B cell (primary cell): ENCODE measurements around the gene TP53AIP1. TPM values are rescaled to one million over a fixed set of nuclear protein-coding genes. Genes with fewer than 3 reads are reported as not detected.

Source experiments
- ATAC-seq: fragments of 200-7000 bp; cut with Tn5 transposase; one replicate; pipeline ENCODE4 v1.10.0; 2021; ENCODE audit warnings: low read depth, mild to moderate bottlenecking, moderate number of reproducible peaks, moderate library complexity
- CTCF ChIA-PET: fragments of 350-600 bp; sonication (Branson Sonifier 250); formaldehyde crosslinking; loops from one replicate; lab custom pipeline; 2021; ENCODE audit warnings: antibody characterized with exemption, inconsistent platforms; lab: Charles Lee
- POLR2A ChIA-PET: fragments of 350-600 bp; sonication (Branson Sonifier 250); formaldehyde crosslinking; loops from one replicate; lab custom pipeline; 2021; ENCODE audit warnings: antibody characterized with exemption; lab: Charles Lee
- DNase-seq: peaks from one replicate; pipeline ENCODE4 v3.0.0; 2013
- H2AFZ ChIP-seq: 2 replicates; pipeline ENCODE4 v1.6.1; 2012; ENCODE audit warnings: mild to moderate bottlenecking, low read depth, low read length; ENCODE audit not compliant: insufficient read depth, poor library complexity, severe bottlenecking
- H3K27ac ChIP-seq, 2 donors: 1 replicate in 1 of 2; 2 replicates in 1 of 2; pipeline ENCODE4 v1.5.1; 2012 to 2013; ENCODE audit warnings: low read length in 2 of 2, mild to moderate bottlenecking in 2 of 2, moderate library complexity in 1 of 2
- H3K27me3 ChIP-seq, 4 experiments: fragments of 200-600 bp in 1 of 4; sonication (generic) in 1 of 4; replicated peaks in 1 of 4; 1 replicate in 2 of 4; 2 replicates in 2 of 4; pipeline versions ENCODE4 v1.6.1 to v1.7.0; 2013 to 2016; ENCODE audit warnings: low read length in 3 of 4, mild to moderate bottlenecking in 2 of 4, mixed read lengths in 1 of 4, moderate library complexity in 1 of 4; ENCODE audit not compliant: insufficient read depth in 4 of 4, control insufficient read depth in 3 of 4; ENCODE audit errors: control extremely low read depth in 1 of 4
- H3K36me3 ChIP-seq, 2 experiments: replicated peaks in 1 of 2; 1 replicate in 1 of 2; 2 replicates in 1 of 2; pipeline versions ENCODE4 v1.6.1 to v1.7.1; 2013; ENCODE audit warnings: low read length in 1 of 2; ENCODE audit not compliant: insufficient read depth in 2 of 2, control insufficient read depth in 1 of 2; ENCODE audit errors: control extremely low read depth in 1 of 2, extremely low read depth in 1 of 2
- H3K4me1 ChIP-seq, 2 donors: fragments of 200-600 bp in 1 of 2; sonication (generic) in 1 of 2; 1 replicate in 1 of 2; 2 replicates in 1 of 2; pipeline versions ENCODE4 v1.5.1 to v1.6.1; 2013 to 2017; ENCODE audit warnings: low read length in 2 of 2; ENCODE audit not compliant: control insufficient read depth in 2 of 2, insufficient read depth in 2 of 2
- H3K4me2 ChIP-seq: replicated peaks from 2 replicates; pipeline ENCODE3; 2012; ENCODE audit warnings: mild to moderate bottlenecking, low read depth, low read length; ENCODE audit not compliant: poor library complexity, severe bottlenecking
- H3K4me3 ChIP-seq, 5 experiments: fragments of 200-600 bp in 1 of 5; sonication (generic) in 1 of 5; 1 replicate in 3 of 5; 2 replicates in 2 of 5; pipeline versions ENCODE4 v1.5.1 to v1.7.0; 2011 to 2016; ENCODE audit warnings: low read length in 4 of 5, mild to moderate bottlenecking in 4 of 5, low read depth in 2 of 5, control low read depth in 1 of 5, moderate library complexity in 1 of 5; ENCODE audit not compliant: insufficient read depth in 1 of 5; ENCODE audit errors: control extremely low read depth in 1 of 5, extremely low read depth in 1 of 5
- H3K79me2 ChIP-seq: fragments of 200-600 bp; sonication (generic); one replicate; pipeline ENCODE4 v1.6.0; 2016; ENCODE audit warnings: low read length; ENCODE audit not compliant: control insufficient read depth, insufficient read depth
- H3K9ac ChIP-seq: fragments of 200-600 bp; sonication (generic); 2 replicates; pipeline ENCODE4 v1.6.1; 2017; ENCODE audit warnings: mild to moderate bottlenecking, low read length, moderate library complexity
- H3K9me3 ChIP-seq, 3 donors: one replicate each; pipeline versions ENCODE4 v1.6.1 to v1.7.1; 2013; ENCODE audit warnings: low read length in 2 of 3; ENCODE audit not compliant: control insufficient read depth in 2 of 3, insufficient read depth in 1 of 3; ENCODE audit errors: control extremely low read depth in 1 of 3
- H4K20me1 ChIP-seq: 2 replicates; pipeline ENCODE4 v1.6.0; 2012; ENCODE audit warnings: mild to moderate bottlenecking, low read length; ENCODE audit not compliant: insufficient read depth, control insufficient read depth, poor library complexity, severe bottlenecking
- H3K27ac Mint-ChIP-seq: one replicate; pipeline ENCODE4 v1.8.0; 2021; ENCODE audit warnings: mixed read lengths
- H3K27me3 Mint-ChIP-seq: one replicate; pipeline ENCODE4 v1.8.0; 2021; ENCODE audit warnings: mixed read lengths
- H3K4me1 Mint-ChIP-seq: one replicate; pipeline ENCODE4 v1.8.0; 2021; ENCODE audit warnings: mixed read lengths
- H3K4me3 Mint-ChIP-seq: one replicate; pipeline ENCODE4 v1.8.0; 2021; ENCODE audit warnings: mixed read lengths
- H3K9me3 Mint-ChIP-seq: one replicate; pipeline ENCODE4 v1.8.0; 2022; ENCODE audit warnings: mixed read lengths; ENCODE audit not compliant: insufficient read depth
- CTCF ChIP-seq: fragments of 200-600 bp; IDR thresholded peaks from one replicate; pipeline ENCODE4 v1.8.0; 2022; ENCODE audit warnings: antibody characterized with exemption, mild to moderate bottlenecking
- EZH2 ChIP-seq: IDR thresholded peaks from 2 replicates; pipeline ENCODE4 v1.6.1; 2012; ENCODE audit warnings: borderline replicate concordance, low read depth, mild to moderate bottlenecking, moderate library complexity, low read length; ENCODE audit not compliant: insufficient read depth, poor library complexity, severe bottlenecking
- WGBS: methylation state at CpG from one replicate; pipeline ENCODE4 v1.1.5; 2013; ENCODE audit warnings: missing lambda C conversion rate; ENCODE audit not compliant: insufficient coverage; 5-methylcytosine and 5-hydroxymethylcytosine counted together
- intact Hi-C: fragments of 100-400 bp; cut with micrococcal nuclease; formaldehyde crosslinking; loops from one replicate; pipeline ENCODE4 v1.10.0; 2022
- polyA plus RNA-seq: library from polyadenylated mRNA; depleted of rRNA; stranded (reverse); fragments of >200 nt; gene quantifications from 2 replicates; pipeline ENCODE4 v1.2.3, GENCODE V29; 2012
- total RNA-seq, 2 donors: library from RNA; stranded (reverse); fragments of 120-200 nt in 1 of 2; gene quantifications; 1 replicate in 1 of 2; 2 replicates in 1 of 2; pipeline versions ENCODE4 v1.2.3 to v1.2.4, GENCODE V29; 2013 to 2022

The TP53AIP1 gene
- total and polyA plus RNA-seq, 2 donors (not counting 1 experiment from before 2014, with no cell fraction given): 0.04 to 0.12 TPM

DNA sequence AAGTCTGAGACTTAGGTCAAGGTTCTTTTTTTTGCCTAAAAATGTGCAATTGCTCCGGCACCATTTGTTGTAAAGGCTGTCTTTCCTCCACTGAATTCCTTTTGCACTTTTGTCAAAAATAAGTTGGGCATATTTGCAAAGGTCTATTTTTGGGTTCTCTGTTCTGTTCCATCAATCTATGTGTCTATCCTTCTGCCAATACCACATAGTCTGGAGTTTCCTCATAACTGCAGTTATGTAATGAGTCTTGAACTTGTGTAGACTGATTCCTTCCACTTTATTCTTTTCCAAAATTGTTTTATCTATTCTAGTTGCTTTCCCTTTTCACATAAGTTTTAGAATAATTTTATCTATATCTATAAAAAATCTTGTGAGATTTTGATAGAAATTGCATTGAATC, 44.8 kb downstream of the TP53AIP1 start:
- Mint-ChIP-seq H3K4me3 (no peak overlapping the region), H3K27me3 (peaks cover 72% of the 10 kb centered on the region), H3K27ac (no peak overlapping the region), H3K9me3 (no peaks in the 10 kb centered on the region), H3K4me1 (peaks cover 12% of the 10 kb centered on the region)
- intact Hi-C loops: no loop called here
- Histone ChIP-seq H3K4me1 (peaks cover 6 to 8% of the 10 kb centered on the region in 2 donors), H3K27ac (no peak overlapping the region), H2AFZ (no peak overlapping the region), H3K27me3 (peaks cover 0 to 77% (median 52%) of the 10 kb centered on the region in 4 experiments), H3K4me2 (no peak overlapping the region), H3K79me2 (no peaks in the 10 kb centered on the region), H4K20me1 (no peaks in the 10 kb centered on the region), H3K4me3 (no peak overlapping the region), H3K9me3 (no peaks in the 10 kb centered on the region), H3K36me3 (no peaks in the 10 kb centered on the region), H3K9ac (no peak overlapping the region)
- ATAC-seq (no peak), DNase-seq (no peak)
- CTCF ChIA-PET: interaction anchor here (0.8 kb wide), 1 partner anchor 12 kb away, joined by 4 read pairs; no protein-coding TSS in a partner anchor
- WGBS: no CpG with 5 or more reads among the region's 1 CpG
- TF ChIP-seq EZH2 (no peak), CTCF (no peak)
- POLR2A ChIA-PET: no interaction called here

DNA sequence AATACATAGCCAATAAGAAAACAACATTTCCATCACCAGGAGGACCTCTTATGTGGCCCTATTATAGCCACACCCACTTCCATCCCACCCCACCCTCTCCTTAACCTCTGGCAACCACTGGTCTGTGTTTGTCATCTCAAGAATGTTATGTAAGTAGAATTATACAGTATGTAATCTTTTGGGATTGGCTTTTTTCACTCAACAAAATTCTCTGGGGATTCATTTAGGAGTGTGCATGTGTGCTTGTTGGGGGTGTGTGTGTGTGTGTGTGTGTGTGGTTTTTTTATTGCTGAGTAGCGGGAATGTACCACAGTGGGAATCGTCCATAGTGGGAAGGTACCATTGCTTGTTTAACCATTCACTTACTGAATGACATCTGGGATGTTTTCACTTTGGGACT, 46.3 kb downstream of the TP53AIP1 start:
- H3K4me3 ChIP-seq: no peak overlapping the region
- DNase-seq (no peak), ATAC-seq (no peak)
- H3K4me2 ChIP-seq: no peak overlapping the region
- CTCF ChIA-PET: no interaction called here
- H3K9me3 Mint-ChIP-seq: no peaks in the 10 kb centered on the region
- no peak for TF ChIP-seq CTCF
- TF ChIP-seq EZH2: no peak
- H3K4me1 Mint-ChIP-seq: peaks cover 22% of the 10 kb centered on the region
- POLR2A ChIA-PET: no interaction called here
- no peak overlapping the region for H3K27ac ChIP-seq
- H2AFZ ChIP-seq: no peak overlapping the region
- H3K9me3 ChIP-seq: peaks cover 0 to 6% (median 0%) of the 10 kb centered on the region in 3 donors
- H3K36me3 ChIP-seq: no peaks in the 10 kb centered on the region
- peaks cover 0 to 77% (median 58%) of the 10 kb centered on the region in 4 experiments for H3K27me3 ChIP-seq
- no peak overlapping the region for H3K9ac ChIP-seq
- peaks cover 17 to 20% of the 10 kb centered on the region in 2 donors for H3K4me1 ChIP-seq
- peaks cover 78% of the 10 kb centered on the region for H3K27me3 Mint-ChIP-seq
- intact Hi-C loops: no loop called here
- H3K4me3 Mint-ChIP-seq: no peak overlapping the region
- no peaks in the 10 kb centered on the region for H3K79me2 ChIP-seq
- H4K20me1 ChIP-seq: no peaks in the 10 kb centered on the region
- H3K27ac Mint-ChIP-seq: no peak overlapping the region
- WGBS: 69% methylated on average over 2 of the region's 2 CpGs
